Endodermal cell (in vitro differentiated cells): Measurements from ENCODE around the gene INPP4B. TPM values are rescaled to one million over a fixed set of nuclear protein-coding genes. Genes with fewer than 3 reads are reported as not detected.
"Not testable (repeated sequence)": the region's sequence is repeated elsewhere in the genome, so short reads cannot be mapped to it uniquely, and the experiment has no call there.

ENCODE experiments used
- DNase-seq: peaks from one replicate; pipeline ENCODE4 v3.0.0-alpha.2; 2017
- H3K27ac ChIP-seq: 2 replicates; pipeline ENCODE4 v1.5.1; 2013; ENCODE audit warnings: mild to moderate bottlenecking, low read depth, low read length, moderate library complexity
- H3K27me3 ChIP-seq: 2 replicates; pipeline ENCODE4 v1.6.1; 2013; ENCODE audit warnings: mild to moderate bottlenecking, low read length, moderate library complexity; ENCODE audit not compliant: insufficient read depth, control insufficient read depth, poor library complexity, severe bottlenecking
- H3K36me3 ChIP-seq: 2 replicates; pipeline ENCODE4 v1.7.0; 2013; ENCODE audit warnings: mild to moderate bottlenecking, low read length, moderate library complexity; ENCODE audit not compliant: control insufficient read depth, insufficient read depth
- H3K4me1 ChIP-seq: one replicate; pipeline ENCODE4 v1.7.0; 2013; ENCODE audit warnings: low read length; ENCODE audit not compliant: control insufficient read depth, insufficient read depth
- H3K4me3 ChIP-seq: 2 replicates; pipeline ENCODE4 v1.5.1; 2013; ENCODE audit warnings: mild to moderate bottlenecking, low read length, moderate library complexity
- H3K9ac ChIP-seq: 2 replicates; pipeline ENCODE4 v1.6.1; 2013; ENCODE audit warnings: mild to moderate bottlenecking, low read length, moderate library complexity; ENCODE audit not compliant: poor library complexity, severe bottlenecking; ENCODE audit errors: extremely low read depth
- H3K9me3 ChIP-seq: 2 replicates; pipeline ENCODE4 v1.6.1; 2013; ENCODE audit warnings: mild to moderate bottlenecking, low read length, moderate library complexity; ENCODE audit not compliant: control insufficient read depth
- H3K27ac Mint-ChIP-seq: 2 replicates; pipeline ENCODE4 v1.8.0; 2020; ENCODE audit warnings: mixed read lengths
- H3K27me3 Mint-ChIP-seq: 2 replicates; pipeline ENCODE4 v1.8.0; 2021; ENCODE audit warnings: mild to moderate bottlenecking, mixed read lengths; ENCODE audit not compliant: insufficient read depth
- H3K36me3 Mint-ChIP-seq: 2 replicates; pipeline ENCODE4 v1.8.0; 2020; ENCODE audit warnings: low read depth, mixed read lengths
- H3K4me1 Mint-ChIP-seq: 2 replicates; pipeline ENCODE4 v1.8.0; 2020; ENCODE audit warnings: mixed read lengths
- H3K4me3 Mint-ChIP-seq: 2 replicates; pipeline ENCODE4 v1.8.0; 2020; ENCODE audit warnings: mild to moderate bottlenecking, moderate library complexity, mixed read lengths
- H3K9me3 Mint-ChIP-seq: 2 replicates; pipeline ENCODE4 v1.8.0; 2020; ENCODE audit warnings: mild to moderate bottlenecking, mixed read lengths
- WGBS, 2 experiments: methylation state at CpG; one replicate each; pipeline versions ENCODE4 v1.1.5 to v1.1.7; 2013; ENCODE audit warnings: missing lambda C conversion rate in 2 of 2, mixed read lengths in 1 of 2; ENCODE audit not compliant: insufficient coverage in 1 of 2, insufficient read length in 1 of 2; 5-methylcytosine and 5-hydroxymethylcytosine counted together
- total RNA-seq, 2 donors: library from RNA; stranded (reverse); fragmentation: NEBNext Ultra II Directional in 1 of 2; extraction: Animal tissue kit (Norgen Biotek cat#: 25700) in 1 of 2; gene quantifications; 2 replicates in 1 of 2; 3 replicates in 1 of 2; pipeline ENCODE4 v1.2.1, GENCODE V29; 2021
- TF ChIP-seq, protein P1 (sequence below): fragments of 200-600 bp; sonication (generic); conservative IDR thresholded peaks from 2 replicates; pipeline ENCODE4 v1.5.0; 2021; ENCODE audit warnings: antibody characterized with exemption, mild to moderate bottlenecking

Gene INPP4B
- total RNA-seq, 2 donors from 2014 or later: 0.64 to 0.66 TPM

GRCh38 chr4:142402156-142402555, 443.9 kb downstream of the INPP4B start:
- Histone ChIP-seq H3K9ac (no peak overlapping the region), H3K4me3 (no peak overlapping the region), H3K27me3 (no peaks in the 10 kb centered on the region), H3K36me3 (no peaks in the 10 kb centered on the region), H3K9me3 (no peaks in the 10 kb centered on the region), H3K27ac (peak overlapping the region; percentile 21), H3K4me1 (peaks cover 8% of the 10 kb centered on the region)
- H3K27ac Mint-ChIP-seq: peak overlapping the region; percentile 9
- H3K36me3 Mint-ChIP-seq: no peaks in the 10 kb centered on the region
- DNase-seq: no peak
- H3K4me3 Mint-ChIP-seq: no peak overlapping the region
- no peaks in the 10 kb centered on the region for H3K27me3 Mint-ChIP-seq
- no peaks in the 10 kb centered on the region for H3K9me3 Mint-ChIP-seq
- H3K4me1 Mint-ChIP-seq: peaks cover 31% of the 10 kb centered on the region
- 52% methylated on average over 2 of the region's 2 CpGs; no CpG with 5 or more reads in 1 of the 2 experiments for WGBS, 2 experiments
- TF ChIP-seq, protein P1, sequence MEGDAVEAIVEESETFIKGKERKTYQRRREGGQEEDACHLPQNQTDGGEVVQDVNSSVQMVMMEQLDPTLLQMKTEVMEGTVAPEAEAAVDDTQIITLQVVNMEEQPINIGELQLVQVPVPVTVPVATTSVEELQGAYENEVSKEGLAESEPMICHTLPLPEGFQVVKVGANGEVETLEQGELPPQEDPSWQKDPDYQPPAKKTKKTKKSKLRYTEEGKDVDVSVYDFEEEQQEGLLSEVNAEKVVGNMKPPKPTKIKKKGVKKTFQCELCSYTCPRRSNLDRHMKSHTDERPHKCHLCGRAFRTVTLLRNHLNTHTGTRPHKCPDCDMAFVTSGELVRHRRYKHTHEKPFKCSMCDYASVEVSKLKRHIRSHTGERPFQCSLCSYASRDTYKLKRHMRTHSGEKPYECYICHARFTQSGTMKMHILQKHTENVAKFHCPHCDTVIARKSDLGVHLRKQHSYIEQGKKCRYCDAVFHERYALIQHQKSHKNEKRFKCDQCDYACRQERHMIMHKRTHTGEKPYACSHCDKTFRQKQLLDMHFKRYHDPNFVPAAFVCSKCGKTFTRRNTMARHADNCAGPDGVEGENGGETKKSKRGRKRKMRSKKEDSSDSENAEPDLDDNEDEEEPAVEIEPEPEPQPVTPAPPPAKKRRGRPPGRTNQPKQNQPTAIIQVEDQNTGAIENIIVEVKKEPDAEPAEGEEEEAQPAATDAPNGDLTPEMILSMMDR: no peak

- not testable (repeated sequence) for H3K36me3 ChIP-seq, DNase-seq, H3K27ac ChIP-seq, H3K4me3 ChIP-seq, H3K27me3 Mint-ChIP-seq, H3K27me3 ChIP-seq, H3K9me3 ChIP-seq, H3K9me3 Mint-ChIP-seq, H3K4me1 Mint-ChIP-seq, H3K9ac ChIP-seq, H3K4me1 ChIP-seq, H3K36me3 Mint-ChIP-seq, H3K27ac Mint-ChIP-seq, H3K4me3 Mint-ChIP-seq
- WGBS, 2 experiments: 85 to 93% methylated on average over 13 to 15 of the region's 16 CpGs
Measured at GRCh38 chr4:142397364-142397991, 448.6 kb downstream of the INPP4B start.

- no peaks in the 10 kb centered on the region for H3K36me3 Mint-ChIP-seq
- no peak overlapping the region for H3K27ac Mint-ChIP-seq
- Histone ChIP-seq H3K9me3 (no peaks in the 10 kb centered on the region), H3K4me1 (no peaks in the 10 kb centered on the region), H3K4me3 (no peak overlapping the region), H3K36me3 (no peaks in the 10 kb centered on the region), H3K9ac (no peak overlapping the region), H3K27me3 (no peaks in the 10 kb centered on the region), H3K27ac (no peak overlapping the region)
- TF ChIP-seq, protein P1: no peak
- H3K4me3 Mint-ChIP-seq: no peak overlapping the region
- DNase-seq: no peak
- no peaks in the 10 kb centered on the region for H3K9me3 Mint-ChIP-seq
- 62% methylated on average over 1 of the region's 1 CpG; no CpG with 5 or more reads in 1 of the 2 experiments for WGBS, 2 experiments
- no peaks in the 10 kb centered on the region for H3K27me3 Mint-ChIP-seq
- peaks cover 2% of the 10 kb centered on the region for H3K4me1 Mint-ChIP-seq
Measured at GRCh38 chr4:142396279-142396678, 449.8 kb downstream of the INPP4B start.

DNA sequence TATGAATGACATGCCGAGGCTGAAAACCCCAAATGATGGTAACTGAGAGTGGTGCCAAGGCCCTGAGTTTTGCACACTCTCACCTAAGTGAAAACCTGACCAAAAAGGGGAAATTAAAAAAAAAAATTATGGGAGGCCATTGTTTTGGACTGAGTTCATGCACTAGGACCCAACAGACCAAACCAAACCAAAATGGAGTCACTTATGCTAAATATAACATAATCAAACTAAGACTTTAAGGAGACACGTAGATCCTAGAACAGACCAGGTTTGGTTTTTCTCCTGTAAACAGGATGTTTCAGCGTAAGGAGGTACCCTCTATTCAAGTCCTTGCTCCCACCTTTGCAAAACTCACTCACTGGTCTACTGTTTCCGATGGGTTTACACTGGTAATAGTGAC, 453.0 kb downstream of the INPP4B start:
- no peak for DNase-seq
- Histone ChIP-seq H3K27ac (no peak overlapping the region), H3K9ac (no peak overlapping the region), H3K36me3 (no peaks in the 10 kb centered on the region), H3K4me1 (no peaks in the 10 kb centered on the region), H3K9me3 (no peaks in the 10 kb centered on the region), H3K4me3 (no peak overlapping the region), H3K27me3 (no peaks in the 10 kb centered on the region)
- no peaks in the 10 kb centered on the region for H3K36me3 Mint-ChIP-seq
- TF ChIP-seq, protein P1: no peak
- no peaks in the 10 kb centered on the region for H3K4me1 Mint-ChIP-seq
- no peak overlapping the region for H3K4me3 Mint-ChIP-seq
- H3K9me3 Mint-ChIP-seq: no peaks in the 10 kb centered on the region
- no peak overlapping the region for H3K27ac Mint-ChIP-seq
- H3K27me3 Mint-ChIP-seq: no peaks in the 10 kb centered on the region
- WGBS, 2 experiments: 82 to 100% methylated on average over 2 to 4 of the region's 4 CpGs
